WTC11 (cell line): Measurements from ENCODE around the gene NIN. TPM values are rescaled to one million over a fixed set of nuclear protein-coding genes. Genes with fewer than 3 reads are reported as not detected.

ENCODE experiments used
- ATAC-seq: fragments of 200-7000 bp; cut with Tn5 transposase; 2 replicates; pipeline ENCODE4 v1.10.0; 2021; ENCODE audit warnings: mild to moderate bottlenecking, moderate library complexity
- CTCF ChIA-PET: fragments of 300-600 bp; sonication (Branson Sonifier 250); formaldehyde crosslinking; loops from one replicate; lab custom pipeline; 2021; ENCODE audit warnings: antibody characterized with exemption; lab: Charles Lee
- POLR2A ChIA-PET: fragments of 350-600 bp; sonication (Branson Sonifier 250); formaldehyde crosslinking; loops from one replicate; lab custom pipeline; 2021; ENCODE audit warnings: antibody characterized with exemption; lab: Charles Lee
- DNase-seq: peaks from one replicate; pipeline ENCODE4 v3.0.0; 2021; ENCODE audit warnings: low spot score
- H3K27ac Mint-ChIP-seq: 2 replicates; pipeline ENCODE4 v1.8.0; 2021; ENCODE audit warnings: mixed read lengths
- H3K27me3 Mint-ChIP-seq: 2 replicates; pipeline ENCODE4 v1.8.0; 2021; ENCODE audit warnings: low read depth, mild to moderate bottlenecking, moderate library complexity, mixed read lengths
- H3K36me3 Mint-ChIP-seq: 2 replicates; pipeline ENCODE4 v1.8.0; 2021; ENCODE audit warnings: mixed read lengths
- H3K4me1 Mint-ChIP-seq: 2 replicates; pipeline ENCODE4 v1.8.0; 2022; ENCODE audit warnings: mixed read lengths
- H3K4me3 Mint-ChIP-seq: 2 replicates; pipeline ENCODE4 v1.8.0; 2021; ENCODE audit warnings: mild to moderate bottlenecking, moderate library complexity, mixed read lengths
- H3K9me3 Mint-ChIP-seq: 2 replicates; pipeline ENCODE4 v1.8.0; 2021; ENCODE audit warnings: mixed read lengths
- CREB1 ChIP-seq: sonication (generic); formaldehyde crosslinking; IDR thresholded peaks from 2 replicates; pipeline ENCODE4 v1.8.0; 2023; ENCODE audit warnings: mild to moderate bottlenecking, missing genetic modification reagents
- CREM ChIP-seq: sonication (generic); formaldehyde crosslinking; IDR thresholded peaks from 2 replicates; pipeline ENCODE4 v1.8.1; 2022; ENCODE audit warnings: mild to moderate bottlenecking, missing genetic modification reagents, moderate library complexity
- ELF4 ChIP-seq: sonication (generic); formaldehyde crosslinking; IDR thresholded peaks from 2 replicates; pipeline ENCODE4 v1.8.1; 2022; ENCODE audit warnings: low read depth, mild to moderate bottlenecking, moderate library complexity, missing genetic modification reagents
- EMX1 ChIP-seq: fragments of 250-450 bp; sonication (Bioruptor Pico); IDR thresholded peaks from 2 replicates; pipeline ENCODE4 v1.8.0; 2021; ENCODE audit warnings: mild to moderate bottlenecking
- ESRRA ChIP-seq: sonication (generic); formaldehyde crosslinking; IDR thresholded peaks from 2 replicates; pipeline ENCODE4 v1.8.1; 2022; ENCODE audit warnings: mild to moderate bottlenecking, missing genetic modification reagents, borderline replicate concordance
- FOXK1 ChIP-seq: sonication (generic); formaldehyde crosslinking; IDR thresholded peaks from 2 replicates; pipeline ENCODE4 v1.8.0; 2022; ENCODE audit warnings: mild to moderate bottlenecking, moderate library complexity, missing genetic modification reagents
- HMGA2 ChIP-seq: fragments of 250-450 bp; sonication (Bioruptor Pico); IDR thresholded peaks from 2 replicates; pipeline ENCODE4 v1.4.0; 2021; ENCODE audit warnings: mild to moderate bottlenecking, moderate library complexity
- JUN ChIP-seq: sonication (generic); formaldehyde crosslinking; IDR thresholded peaks from 2 replicates; pipeline ENCODE4 v1.8.0; 2023; ENCODE audit warnings: mild to moderate bottlenecking, missing genetic modification reagents
- NR2C2 ChIP-seq: sonication (generic); formaldehyde crosslinking; IDR thresholded peaks from 2 replicates; pipeline ENCODE4 v1.8.0; 2022; ENCODE audit warnings: mild to moderate bottlenecking, missing genetic modification reagents
- NR3C1 ChIP-seq: sonication (generic); formaldehyde crosslinking; conservative IDR thresholded peaks from 2 replicates; pipeline ENCODE4 v1.8.1; 2023; ENCODE audit warnings: low read depth, mild to moderate bottlenecking, missing genetic modification reagents
- PRRX2 ChIP-seq: fragments of 250-450 bp; sonication (Bioruptor Pico); IDR thresholded peaks from 2 replicates; pipeline ENCODE4 v1.8.0; 2021; ENCODE audit warnings: mild to moderate bottlenecking
- RORB ChIP-seq: fragments of 250-450 bp; sonication (Bioruptor Pico); IDR thresholded peaks from 2 replicates; pipeline ENCODE4 v1.9.0; 2021; ENCODE audit warnings: mild to moderate bottlenecking
- ZBTB43 ChIP-seq: sonication (generic); formaldehyde crosslinking; IDR thresholded peaks from 2 replicates; pipeline ENCODE4 v1.8.1; 2023; ENCODE audit warnings: mild to moderate bottlenecking, missing genetic modification reagents
- ZNF263 ChIP-seq: sonication (generic); formaldehyde crosslinking; IDR thresholded peaks from 2 replicates; pipeline ENCODE4 v1.8.1; 2022; ENCODE audit warnings: low read depth, mild to moderate bottlenecking, moderate library complexity, missing genetic modification reagents
- ZNF317 ChIP-seq: sonication (generic); formaldehyde crosslinking; IDR thresholded peaks from 2 replicates; pipeline ENCODE4 v1.8.1; 2023; ENCODE audit warnings: low read depth, mild to moderate bottlenecking, moderate library complexity, missing genetic modification reagents, borderline replicate concordance
- total RNA-seq: library from RNA; stranded (reverse); gene quantifications from 3 replicates; pipeline ENCODE4 v1.2.3, GENCODE V29; 2021
- TF ChIP-seq, protein P1 (sequence below): sonication (generic); formaldehyde crosslinking; conservative IDR thresholded peaks from 2 replicates; pipeline ENCODE4 v1.8.1; 2023; ENCODE audit warnings: mild to moderate bottlenecking, low read depth, missing genetic modification reagents, moderate library complexity
- TF ChIP-seq, protein P2 (sequence below): sonication (generic); formaldehyde crosslinking; IDR thresholded peaks from 2 replicates; pipeline ENCODE4 v1.8.0; 2023; ENCODE audit warnings: mild to moderate bottlenecking, missing genetic modification reagents
- TF ChIP-seq, protein P3 (sequence below): sonication (generic); formaldehyde crosslinking; IDR thresholded peaks from 2 replicates; pipeline ENCODE4 v1.8.1; 2023; ENCODE audit warnings: mild to moderate bottlenecking, missing genetic modification reagents, moderate library complexity
- TF ChIP-seq, protein P4 (sequence below): sonication (generic); formaldehyde crosslinking; IDR thresholded peaks from 2 replicates; pipeline ENCODE4 v1.8.1; 2022; ENCODE audit warnings: missing genetic modification reagents, borderline replicate concordance
- TF ChIP-seq, protein P5 (sequence below): fragments of 250-450 bp; sonication (Bioruptor Pico); conservative IDR thresholded peaks from 2 replicates; pipeline ENCODE4 v1.9.0; 2021; ENCODE audit warnings: mild to moderate bottlenecking
- TF ChIP-seq, protein P6 (sequence below): sonication (generic); formaldehyde crosslinking; IDR thresholded peaks from 2 replicates; pipeline ENCODE4 v1.8.0; 2023; ENCODE audit warnings: missing genetic modification reagents

The NIN gene
- total RNA-seq, 1 experiment from 2014 or later, result 23.8 TPM

DNA sequence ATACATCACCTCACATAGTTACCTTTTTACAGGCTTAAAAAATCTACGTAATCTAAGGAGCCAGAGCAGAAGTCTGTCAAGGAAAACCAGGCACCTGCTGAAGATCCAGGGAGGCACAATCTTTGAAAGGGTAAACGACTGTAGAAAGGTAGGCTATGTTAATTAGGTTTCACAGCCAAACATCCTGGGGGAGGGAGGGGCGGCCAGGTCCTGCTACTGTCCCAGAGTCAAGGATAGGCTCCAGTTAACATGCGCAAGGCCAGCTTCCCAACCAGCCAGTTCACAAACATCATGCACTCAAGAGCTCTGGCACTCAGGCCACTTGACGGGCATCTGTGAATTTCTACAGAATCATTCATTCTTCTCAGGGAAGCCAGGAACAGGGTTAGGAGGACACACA lies 22.9 kb downstream of the NIN start:
- Mint-ChIP-seq H3K4me1 (peaks cover 33% of the 10 kb centered on the region), H3K36me3 (peaks cover 3% of the 10 kb centered on the region; the same call in 1 of the 2 replicates), H3K27ac (no peak overlapping the region), H3K9me3 (no peaks in the 10 kb centered on the region), H3K27me3 (no peaks in the 10 kb centered on the region), H3K4me3 (no peak overlapping the region)
- ChIA-PET CTCF (interaction anchor here (1.0 to 2.5 kb wide), 3 partner anchors 30 to 52 kb away, joined by 3 to 10 read pairs (median 4); no protein-coding TSS in a partner anchor), POLR2A (no interaction called here)
- TF ChIP-seq ELF4 (no peak), CREB1 (no peak), RORB (CRISPR knock-in tag) (no peak)
- TF ChIP-seq, protein P1, sequence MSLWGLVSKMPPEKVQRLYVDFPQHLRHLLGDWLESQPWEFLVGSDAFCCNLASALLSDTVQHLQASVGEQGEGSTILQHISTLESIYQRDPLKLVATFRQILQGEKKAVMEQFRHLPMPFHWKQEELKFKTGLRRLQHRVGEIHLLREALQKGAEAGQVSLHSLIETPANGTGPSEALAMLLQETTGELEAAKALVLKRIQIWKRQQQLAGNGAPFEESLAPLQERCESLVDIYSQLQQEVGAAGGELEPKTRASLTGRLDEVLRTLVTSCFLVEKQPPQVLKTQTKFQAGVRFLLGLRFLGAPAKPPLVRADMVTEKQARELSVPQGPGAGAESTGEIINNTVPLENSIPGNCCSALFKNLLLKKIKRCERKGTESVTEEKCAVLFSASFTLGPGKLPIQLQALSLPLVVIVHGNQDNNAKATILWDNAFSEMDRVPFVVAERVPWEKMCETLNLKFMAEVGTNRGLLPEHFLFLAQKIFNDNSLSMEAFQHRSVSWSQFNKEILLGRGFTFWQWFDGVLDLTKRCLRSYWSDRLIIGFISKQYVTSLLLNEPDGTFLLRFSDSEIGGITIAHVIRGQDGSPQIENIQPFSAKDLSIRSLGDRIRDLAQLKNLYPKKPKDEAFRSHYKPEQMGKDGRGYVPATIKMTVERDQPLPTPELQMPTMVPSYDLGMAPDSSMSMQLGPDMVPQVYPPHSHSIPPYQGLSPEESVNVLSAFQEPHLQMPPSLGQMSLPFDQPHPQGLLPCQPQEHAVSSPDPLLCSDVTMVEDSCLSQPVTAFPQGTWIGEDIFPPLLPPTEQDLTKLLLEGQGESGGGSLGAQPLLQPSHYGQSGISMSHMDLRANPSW (CRISPR knock-in tag), result no peak
- peak; percentile 87 for ATAC-seq
- DNase-seq, result peak; percentile 40

DNA sequence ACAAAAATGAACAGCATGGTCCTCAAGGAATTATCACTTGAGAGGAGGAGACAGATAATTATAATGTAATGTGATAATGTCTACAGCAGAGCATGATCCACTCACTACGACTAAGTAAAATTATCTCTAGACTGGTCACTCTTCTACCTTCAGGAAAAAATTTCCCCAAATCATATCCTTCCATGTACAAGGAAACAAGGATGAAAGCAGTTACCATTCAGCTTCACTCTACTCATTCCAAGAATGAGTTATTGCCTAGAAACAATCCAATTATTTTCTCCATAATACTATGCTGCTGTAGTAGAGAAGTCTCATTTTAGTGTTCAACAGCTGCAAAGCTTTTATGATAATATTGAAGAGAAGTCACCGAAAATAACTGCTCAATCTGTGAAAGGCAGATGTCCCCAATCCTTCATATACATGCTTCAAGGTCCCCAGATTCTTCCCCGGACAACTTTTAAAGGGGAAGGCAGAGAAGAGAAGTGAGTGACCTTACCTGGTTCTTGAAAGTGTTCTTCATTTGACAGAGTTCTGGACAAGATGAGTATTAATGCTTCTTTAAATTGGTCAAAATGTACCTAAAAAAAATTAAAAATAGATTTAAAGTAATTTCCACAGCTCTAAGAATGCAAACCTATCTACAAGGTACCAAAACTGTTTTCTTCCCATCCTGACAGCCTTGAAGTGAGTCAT lies 24.6 kb downstream of the NIN start:
- CTCF ChIA-PET, result no interaction called here

More for the DNA sequence above, 24.6 kb downstream of the NIN start:
- Mint-ChIP-seq H3K27me3 (no peaks in the 10 kb centered on the region), H3K36me3 (peaks cover 3% of the 10 kb centered on the region; the same call in 1 of the 2 replicates), H3K4me1 (peaks cover 22% of the 10 kb centered on the region), H3K27ac (no peak overlapping the region), H3K4me3 (no peak overlapping the region), H3K9me3 (no peaks in the 10 kb centered on the region)
- ATAC-seq, result no peak
- DNase-seq, result no peak
- POLR2A ChIA-PET, result no interaction called here
- TF ChIP-seq JUN (CRISPR knock-in tag) (no peak), NR2C2 (no peak), ESRRA (CRISPR knock-in tag) (no peak), CREM (CRISPR knock-in tag) (no peak), ZNF263 (no peak), EMX1 (CRISPR knock-in tag) (no peak), NR3C1 (no peak), PRRX2 (CRISPR knock-in tag) (no peak), ZNF317 (CRISPR knock-in tag) (no peak), FOXK1 (CRISPR knock-in tag) (no peak), HMGA2 (CRISPR knock-in tag) (no peak), ZBTB43 (no peak)
- TF ChIP-seq, protein P2, sequence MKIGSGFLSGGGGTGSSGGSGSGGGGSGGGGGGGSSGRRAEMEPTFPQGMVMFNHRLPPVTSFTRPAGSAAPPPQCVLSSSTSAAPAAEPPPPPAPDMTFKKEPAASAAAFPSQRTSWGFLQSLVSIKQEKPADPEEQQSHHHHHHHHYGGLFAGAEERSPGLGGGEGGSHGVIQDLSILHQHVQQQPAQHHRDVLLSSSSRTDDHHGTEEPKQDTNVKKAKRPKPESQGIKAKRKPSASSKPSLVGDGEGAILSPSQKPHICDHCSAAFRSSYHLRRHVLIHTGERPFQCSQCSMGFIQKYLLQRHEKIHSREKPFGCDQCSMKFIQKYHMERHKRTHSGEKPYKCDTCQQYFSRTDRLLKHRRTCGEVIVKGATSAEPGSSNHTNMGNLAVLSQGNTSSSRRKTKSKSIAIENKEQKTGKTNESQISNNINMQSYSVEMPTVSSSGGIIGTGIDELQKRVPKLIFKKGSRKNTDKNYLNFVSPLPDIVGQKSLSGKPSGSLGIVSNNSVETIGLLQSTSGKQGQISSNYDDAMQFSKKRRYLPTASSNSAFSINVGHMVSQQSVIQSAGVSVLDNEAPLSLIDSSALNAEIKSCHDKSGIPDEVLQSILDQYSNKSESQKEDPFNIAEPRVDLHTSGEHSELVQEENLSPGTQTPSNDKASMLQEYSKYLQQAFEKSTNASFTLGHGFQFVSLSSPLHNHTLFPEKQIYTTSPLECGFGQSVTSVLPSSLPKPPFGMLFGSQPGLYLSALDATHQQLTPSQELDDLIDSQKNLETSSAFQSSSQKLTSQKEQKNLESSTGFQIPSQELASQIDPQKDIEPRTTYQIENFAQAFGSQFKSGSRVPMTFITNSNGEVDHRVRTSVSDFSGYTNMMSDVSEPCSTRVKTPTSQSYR (CRISPR knock-in tag), result no peak
- TF ChIP-seq, protein P3, sequence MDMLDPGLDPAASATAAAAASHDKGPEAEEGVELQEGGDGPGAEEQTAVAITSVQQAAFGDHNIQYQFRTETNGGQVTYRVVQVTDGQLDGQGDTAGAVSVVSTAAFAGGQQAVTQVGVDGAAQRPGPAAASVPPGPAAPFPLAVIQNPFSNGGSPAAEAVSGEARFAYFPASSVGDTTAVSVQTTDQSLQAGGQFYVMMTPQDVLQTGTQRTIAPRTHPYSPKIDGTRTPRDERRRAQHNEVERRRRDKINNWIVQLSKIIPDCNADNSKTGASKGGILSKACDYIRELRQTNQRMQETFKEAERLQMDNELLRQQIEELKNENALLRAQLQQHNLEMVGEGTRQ (CRISPR knock-in tag), result no peak
- TF ChIP-seq, protein P4, sequence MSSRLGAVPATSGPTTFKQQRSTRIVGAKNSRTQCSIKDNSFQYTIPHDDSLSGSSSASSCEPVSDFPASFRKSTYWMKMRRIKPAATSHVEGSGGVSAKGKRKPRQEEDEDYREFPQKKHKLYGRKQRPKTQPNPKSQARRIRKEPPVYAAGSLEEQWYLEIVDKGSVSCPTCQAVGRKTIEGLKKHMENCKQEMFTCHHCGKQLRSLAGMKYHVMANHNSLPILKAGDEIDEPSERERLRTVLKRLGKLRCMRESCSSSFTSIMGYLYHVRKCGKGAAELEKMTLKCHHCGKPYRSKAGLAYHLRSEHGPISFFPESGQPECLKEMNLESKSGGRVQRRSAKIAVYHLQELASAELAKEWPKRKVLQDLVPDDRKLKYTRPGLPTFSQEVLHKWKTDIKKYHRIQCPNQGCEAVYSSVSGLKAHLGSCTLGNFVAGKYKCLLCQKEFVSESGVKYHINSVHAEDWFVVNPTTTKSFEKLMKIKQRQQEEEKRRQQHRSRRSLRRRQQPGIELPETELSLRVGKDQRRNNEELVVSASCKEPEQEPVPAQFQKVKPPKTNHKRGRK (CRISPR knock-in tag), result no peak
- TF ChIP-seq, protein P5, sequence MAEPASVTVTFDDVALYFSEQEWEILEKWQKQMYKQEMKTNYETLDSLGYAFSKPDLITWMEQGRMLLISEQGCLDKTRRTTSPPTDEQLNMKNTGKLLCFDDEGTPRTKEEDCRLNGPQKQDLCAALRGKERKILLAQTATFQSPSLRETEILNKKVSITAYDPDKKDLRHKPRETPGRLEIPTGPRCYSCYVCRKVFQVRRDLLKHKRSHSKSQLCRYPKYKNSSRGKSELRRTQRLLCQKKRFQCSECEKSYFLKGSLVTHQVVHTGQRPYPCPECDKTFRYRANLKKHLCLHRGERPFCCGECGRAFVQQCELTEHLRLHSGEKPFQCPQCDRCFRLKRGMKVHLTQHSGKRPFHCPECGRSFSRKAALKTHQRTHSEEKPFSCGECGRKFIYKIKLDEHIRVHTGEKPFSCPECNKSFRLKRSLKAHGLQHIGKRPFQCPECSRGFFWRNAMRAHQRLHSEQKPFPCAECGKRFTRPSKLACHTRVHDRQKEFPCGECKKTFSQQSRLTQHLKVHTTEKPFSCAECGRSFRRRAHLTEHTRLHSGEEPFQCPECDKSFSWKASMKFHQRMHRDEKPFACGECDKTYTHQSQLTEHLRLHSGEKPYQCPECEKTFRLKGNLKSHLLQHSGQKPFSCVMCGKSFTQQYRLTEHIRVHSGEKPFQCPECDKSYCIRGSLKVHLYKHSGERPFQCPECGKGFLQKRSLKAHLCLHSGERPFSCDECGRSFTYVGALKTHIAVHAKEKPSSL (CRISPR knock-in tag), result no peak
- TF ChIP-seq, protein P6, sequence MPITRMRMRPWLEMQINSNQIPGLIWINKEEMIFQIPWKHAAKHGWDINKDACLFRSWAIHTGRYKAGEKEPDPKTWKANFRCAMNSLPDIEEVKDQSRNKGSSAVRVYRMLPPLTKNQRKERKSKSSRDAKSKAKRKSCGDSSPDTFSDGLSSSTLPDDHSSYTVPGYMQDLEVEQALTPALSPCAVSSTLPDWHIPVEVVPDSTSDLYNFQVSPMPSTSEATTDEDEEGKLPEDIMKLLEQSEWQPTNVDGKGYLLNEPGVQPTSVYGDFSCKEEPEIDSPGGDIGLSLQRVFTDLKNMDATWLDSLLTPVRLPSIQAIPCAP (CRISPR knock-in tag), result no peak
